SK-N-SH (cell line): ENCODE data around the gene SEZ6L2. TPM values are rescaled to one million over a fixed set of nuclear protein-coding genes. Genes with fewer than 3 reads are reported as not detected.
"Not testable (repeated sequence)": the region's sequence is repeated elsewhere in the genome, so short reads cannot be mapped to it uniquely, and the experiment has no call there.

Source experiments
- CTCF ChIA-PET: fragments of 300-600, 350-600 bp; formaldehyde crosslinking; extraction: SDS; loops from one replicate; lab custom pipeline; 2021; lab: Yijun Ruan, JAX
- POLR2A ChIA-PET: fragments of 350-600 bp; sonication (Branson Sonifier 250); formaldehyde crosslinking; extraction: SDS; loops from one replicate; lab custom pipeline; 2020; ENCODE audit warnings: antibody characterized with exemption, inconsistent platforms; lab: Yijun Ruan, JAX
- DNase-seq: peaks from one replicate; pipeline ENCODE4 v3.0.0; 2012
- H2AFZ ChIP-seq: fragments of 200-600 bp; sonication (generic); 2 replicates; pipeline ENCODE4 v1.8.1; 2016; ENCODE audit warnings: antibody characterized with exemption, mild to moderate bottlenecking, low read depth
- H3F3A ChIP-seq: fragments of 200-600 bp; sonication (generic); replicated peaks from 2 replicates; pipeline ENCODE3; 2016; ENCODE audit warnings: antibody characterized with exemption, mild to moderate bottlenecking; ENCODE audit not compliant: insufficient read depth
- H3K27ac ChIP-seq, 2 experiments: fragments of 200-500 bp in 1 of 2; fragments of 200-600 bp in 1 of 2; sonication (Bioruptor generic) in 1 of 2; sonication (generic), shearing (Covaris generic) in 1 of 2; 2 replicates each; pipeline versions ENCODE4 v1.5.1 to v1.6.1; 2014 to 2016; ENCODE audit warnings: low read depth in 2 of 2, inconsistent platforms in 1 of 2, low read length in 1 of 2, mild to moderate bottlenecking in 1 of 2, mixed read lengths in 1 of 2
- H3K27me3 ChIP-seq: fragments of 200-600 bp; sonication (generic), shearing (Covaris generic); 2 replicates; pipeline ENCODE4 v1.6.1; 2016; ENCODE audit warnings: mixed run types; ENCODE audit not compliant: insufficient read depth
- H3K36me3 ChIP-seq, 2 experiments: fragments of 200-500 bp in 1 of 2; fragments of 200-600 bp in 1 of 2; sonication (Bioruptor generic) in 1 of 2; sonication (generic) in 1 of 2; replicated peaks in 1 of 2; 2 replicates each; pipeline versions ENCODE3 to v1.5.1; 2014 to 2016; ENCODE audit warnings: low read length in 1 of 2, mild to moderate bottlenecking in 1 of 2; ENCODE audit not compliant: insufficient read depth in 2 of 2, control insufficient read depth in 1 of 2
- H3K4me1 ChIP-seq, 2 experiments: fragments of 200-500 bp in 1 of 2; fragments of 200-600 bp in 1 of 2; sonication (Bioruptor generic) in 1 of 2; sonication (generic), shearing (Covaris generic) in 1 of 2; 2 replicates each; pipeline versions ENCODE4 v1.5.1 to v1.6.1; 2014 to 2016; ENCODE audit warnings: low read depth in 1 of 2, low read length in 1 of 2, mixed run types in 1 of 2; ENCODE audit not compliant: insufficient read depth in 2 of 2, control insufficient read depth in 1 of 2
- H3K4me2 ChIP-seq: fragments of 200-600 bp; sonication (generic), shearing (Covaris generic); 2 replicates; pipeline ENCODE4 v1.6.1; 2017; ENCODE audit warnings: mixed run types
- H3K4me3 ChIP-seq, 2 experiments: fragments of 200-500 bp in 1 of 2; fragments of 200-600 bp in 1 of 2; sonication (Bioruptor generic) in 1 of 2; sonication (generic), shearing (Covaris generic) in 1 of 2; 2 replicates each; pipeline versions ENCODE4 v1.5.1 to v1.8.1; 2014 to 2016; ENCODE audit warnings: low read depth in 2 of 2, inconsistent platforms in 1 of 2, low read length in 1 of 2, mild to moderate bottlenecking in 1 of 2, mixed read lengths in 1 of 2, moderate library complexity in 1 of 2
- H3K79me2 ChIP-seq: fragments of 200-600 bp; sonication (generic); 2 replicates; pipeline ENCODE4 v1.8.1; 2017; ENCODE audit warnings: mild to moderate bottlenecking; ENCODE audit not compliant: insufficient read depth
- H3K9ac ChIP-seq: fragments of 200-600 bp; sonication (generic); 2 replicates; pipeline ENCODE4 v1.6.1; 2017; ENCODE audit warnings: mixed run types
- H3K9me2 ChIP-seq: fragments of 200-600 bp; sonication (generic); 2 replicates; pipeline ENCODE4 v1.6.1; 2017; ENCODE audit warnings: mixed run types
- H3K9me3 ChIP-seq: fragments of 200-600 bp; sonication (generic); 2 replicates; pipeline ENCODE4 v1.6.1; 2017; ENCODE audit warnings: mixed run types, mild to moderate bottlenecking, moderate library complexity
- H4K20me1 ChIP-seq: fragments of 200-600 bp; sonication (generic); 2 replicates; pipeline ENCODE4 v1.6.1; 2017; ENCODE audit warnings: mild to moderate bottlenecking, mixed run types; ENCODE audit not compliant: insufficient read depth
- CHD2 ChIP-seq: fragments of 150-350 bp; IDR thresholded peaks from 2 replicates; pipeline ENCODE4 v1.6.1; 2018; ENCODE audit warnings: low read length; ENCODE audit not compliant: partially characterized antibody
- EP300 ChIP-seq, 2 experiments: IDR thresholded peaks; 2 replicates each; pipeline versions ENCODE4 v1.4.0 to v1.6.1; 2012; ENCODE audit warnings: borderline replicate concordance in 1 of 2, low read depth in 1 of 2, low read length in 1 of 2
- EZH2phosphoT487 ChIP-seq: fragments of 200-600 bp; sonication (generic); IDR thresholded peaks from 2 replicates; pipeline ENCODE4 v1.6.1; 2017; ENCODE audit warnings: low read depth, mixed run types, mild to moderate bottlenecking, antibody characterized with exemption, moderate library complexity, borderline replicate concordance
- FOXJ3 ChIP-seq: sonication (generic); formaldehyde crosslinking; IDR thresholded peaks from 2 replicates; pipeline ENCODE4 v1.5.1; 2020; ENCODE audit warnings: mild to moderate bottlenecking, missing genetic modification reagents
- FOXM1 ChIP-seq: IDR thresholded peaks from 2 replicates; pipeline ENCODE4 v1.4.0; 2012; ENCODE audit warnings: low read depth, mild to moderate bottlenecking
- MEF2A ChIP-seq: IDR thresholded peaks from 2 replicates; pipeline ENCODE4 v1.4.0; 2012; ENCODE audit warnings: low read depth, borderline replicate concordance
- RAD21 ChIP-seq: IDR thresholded peaks from 2 replicates; pipeline ENCODE4 v1.6.1; 2012; ENCODE audit warnings: mild to moderate bottlenecking, low read length
- RCOR1 ChIP-seq: fragments of 150-350 bp; IDR thresholded peaks from 2 replicates; pipeline ENCODE4 v1.6.1; 2017; ENCODE audit warnings: antibody characterized with exemption, low read length
- RFX5 ChIP-seq: IDR thresholded peaks from 2 replicates; pipeline ENCODE4 v1.6.1; 2012; ENCODE audit warnings: mild to moderate bottlenecking, improper control_type of control experiment, low read length
- SIN3A ChIP-seq: IDR thresholded peaks from 2 replicates; pipeline ENCODE4 v1.6.1; 2012; ENCODE audit warnings: low read depth, mild to moderate bottlenecking, low read length, moderate library complexity, borderline replicate concordance
- TAF1 ChIP-seq: IDR thresholded peaks from 2 replicates; pipeline ENCODE4 v1.6.1; 2012; ENCODE audit warnings: low read depth, mild to moderate bottlenecking, low read length, moderate library complexity, borderline replicate concordance
- TCF12 ChIP-seq: IDR thresholded peaks from 2 replicates; pipeline ENCODE4 v1.4.0; 2012
- TEAD4 ChIP-seq: IDR thresholded peaks from 2 replicates; pipeline ENCODE4 v1.4.0; 2012; ENCODE audit warnings: mild to moderate bottlenecking, borderline replicate concordance; ENCODE audit not compliant: insufficient read depth
- USF2 ChIP-seq: fragments of 150-350 bp; IDR thresholded peaks from 2 replicates; pipeline ENCODE4 v1.6.1; 2017; ENCODE audit warnings: antibody characterized with exemption, low read length, low read depth, borderline replicate concordance
- ZBTB33 ChIP-seq: IDR thresholded peaks from 2 replicates; pipeline ENCODE4 v1.4.0; 2012; ENCODE audit warnings: low read depth, borderline replicate concordance
- WGBS: methylation state at CpG from one replicate; pipeline ENCODE4 v1.1.6; 2017; ENCODE audit warnings: low lambda C conversion rate; 5-methylcytosine and 5-hydroxymethylcytosine counted together
- polyA plus RNA-seq, 3 experiments: library from polyadenylated mRNA; depleted of rRNA; stranded (reverse); fragments of >200 nt; gene quantifications; 2 replicates each; pipeline ENCODE4 v1.2.3, GENCODE V29; 2012

SEZ6L2 gene
- polyA plus RNA-seq, 1 of the 3 experiments (the other 2 are of a cell fraction): 59.8 TPM

DNA sequence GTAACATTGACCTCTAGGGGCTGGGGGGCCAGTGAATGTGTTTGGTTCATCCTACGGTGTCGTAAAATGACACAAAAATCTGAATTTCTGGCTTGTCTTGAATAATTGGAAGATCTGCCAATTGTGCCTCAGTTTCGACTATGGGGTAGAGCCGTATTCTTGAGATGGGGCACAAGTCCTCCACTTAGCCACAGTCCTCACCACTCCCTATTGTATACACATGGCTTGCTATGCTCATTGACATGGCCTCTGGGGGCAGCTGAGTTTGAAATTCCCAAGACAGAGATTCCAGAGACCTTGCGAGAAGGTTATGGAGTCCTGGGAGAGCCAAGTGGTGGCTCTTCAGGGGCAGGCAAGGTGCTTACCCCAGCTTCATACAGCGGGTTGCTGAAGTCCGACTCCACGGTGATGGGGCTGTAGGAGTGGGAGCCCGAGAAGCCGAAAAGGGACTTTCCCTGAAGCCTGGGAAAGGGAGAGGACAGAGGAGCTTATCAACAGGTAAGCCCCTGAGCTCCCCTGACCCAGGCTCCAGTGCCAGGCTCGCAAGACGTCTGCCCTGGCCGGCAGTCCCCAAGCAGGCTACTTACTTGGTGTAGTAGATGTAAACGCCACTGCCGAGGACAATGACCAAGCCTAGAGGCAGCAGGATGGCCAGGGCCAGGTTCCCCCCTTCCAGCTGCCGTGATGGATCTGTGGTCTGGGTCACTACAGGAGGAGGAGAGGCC lies 27.4 kb downstream of the SEZ6L2 start:
- H3K9me3 ChIP-seq: no peaks in the 10 kb centered on the region
- H3K4me1 ChIP-seq: no peaks in the 10 kb centered on the region
- H3K27ac ChIP-seq: no peak overlapping the region
- no peak overlapping the region for H3K4me2 ChIP-seq
- TF ChIP-seq TAF1: no peak
- no peak for TF ChIP-seq TCF12
- no peak for TF ChIP-seq SIN3A
- no peak for TF ChIP-seq FOXJ3 (CRISPR knock-in tag)
- TF ChIP-seq ZBTB33: no peak
- TF ChIP-seq MEF2A: no peak
- TF ChIP-seq CHD2: no peak
- TF ChIP-seq EP300 (IDR thresholded peaks at IDR 0.05; ENCODE audit: borderline replicate concordance in 1 of 2, low read depth in 1 of 2, low read length in 1 of 2): no peak
- no peak for TF ChIP-seq RAD21
- TF ChIP-seq RFX5: no peak
- TF ChIP-seq EZH2phosphoT487: no peak
- TF ChIP-seq USF2: no peak
- TF ChIP-seq RCOR1: no peak
- TF ChIP-seq FOXM1: no peak
- TF ChIP-seq TEAD4: no peak
- DNase-seq: no peak
- no peak overlapping the region for H2AFZ ChIP-seq
- no peak overlapping the region for H3K4me3 ChIP-seq
- no peaks in the 10 kb centered on the region for H3F3A ChIP-seq
- POLR2A ChIA-PET: no interaction called here
- H3K9me2 ChIP-seq: no peaks in the 10 kb centered on the region
- H3K27me3 ChIP-seq: no peaks in the 10 kb centered on the region
- H4K20me1 ChIP-seq: no peaks in the 10 kb centered on the region
- H3K79me2 ChIP-seq: no peaks in the 10 kb centered on the region
- CTCF ChIA-PET: interaction anchor here (0.8 kb wide), 1 partner anchor 8 kb away, joined by 3 read pairs; no protein-coding TSS in a partner anchor
- H3K9ac ChIP-seq: no peak overlapping the region
- H3K36me3 ChIP-seq: no peaks in the 10 kb centered on the region
- WGBS: 91% methylated on average over 14 of the region's 16 CpGs

DNA sequence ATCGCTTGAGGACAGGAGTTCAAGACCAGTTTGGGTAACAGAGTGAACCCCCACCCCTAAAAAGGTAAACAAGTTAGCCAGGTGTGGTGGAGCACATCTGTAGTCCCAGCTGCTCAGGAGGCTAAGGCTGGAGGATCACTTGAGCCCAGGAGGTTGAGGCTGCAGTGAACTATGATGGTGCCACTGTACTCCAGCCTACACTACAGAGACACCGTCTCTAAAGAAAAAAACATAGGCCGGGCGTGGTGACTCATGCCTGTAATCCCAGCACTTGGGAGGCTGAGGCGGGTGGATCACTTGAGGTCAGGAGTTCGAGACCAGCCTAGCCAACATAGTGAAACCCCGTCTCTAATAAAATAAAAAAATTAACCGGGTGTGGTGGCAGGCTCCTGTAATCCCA lies 30.3 kb downstream of the SEZ6L2 start:
- H3K9ac ChIP-seq, H2AFZ ChIP-seq, H3K79me2 ChIP-seq, H3K27ac ChIP-seq, H3K4me1 ChIP-seq, H3K4me2 ChIP-seq, POLR2A ChIA-PET, DNase-seq, H4K20me1 ChIP-seq, H3K27me3 ChIP-seq, H3K9me3 ChIP-seq, H3K36me3 ChIP-seq, H3K9me2 ChIP-seq, H3F3A ChIP-seq, H3K4me3 ChIP-seq: not testable (repeated sequence)
- 91% methylated on average over 8 of the region's 8 CpGs for WGBS
- CTCF ChIA-PET: interaction anchor here (1.4 kb wide), 1 partner anchor 21 kb away, joined by 8 read pairs; no protein-coding TSS in a partner anchor
